ENCODE measurements around the gene ELOVL5.

DNA sequence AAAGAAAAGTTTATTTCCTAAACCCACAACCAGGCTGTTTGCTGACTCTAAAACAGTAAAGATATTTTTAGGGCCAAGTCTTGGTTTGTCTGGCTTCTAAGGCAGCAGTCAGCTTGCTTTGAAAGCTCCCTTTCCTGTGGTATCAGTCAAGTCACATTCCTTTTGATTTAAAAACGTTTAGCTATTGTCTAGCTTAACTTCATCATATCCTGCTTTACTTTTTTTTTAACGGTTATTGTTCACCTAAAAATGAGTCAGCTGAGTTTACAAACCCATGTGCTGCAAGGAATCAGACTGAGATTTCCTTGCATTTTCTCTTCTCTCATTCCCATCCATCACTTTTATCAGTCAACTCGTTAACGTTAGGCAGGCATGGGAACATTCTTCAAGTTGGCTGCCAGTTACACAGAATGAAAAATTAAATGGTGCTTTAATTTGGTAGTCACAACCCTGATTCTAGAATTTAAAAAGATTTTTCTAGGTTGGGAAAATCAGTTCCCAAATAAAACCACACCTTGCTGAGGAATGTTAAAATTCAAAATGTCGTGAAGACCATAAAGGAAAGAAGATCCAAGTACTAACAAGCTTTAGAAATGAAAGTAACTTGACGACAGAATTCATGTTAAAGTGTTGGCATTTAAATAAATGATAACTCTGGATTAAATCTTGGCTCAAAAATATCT, 45.9 kb downstream of the ELOVL5 start:
- TF ChIP-seq, protein P1, sequence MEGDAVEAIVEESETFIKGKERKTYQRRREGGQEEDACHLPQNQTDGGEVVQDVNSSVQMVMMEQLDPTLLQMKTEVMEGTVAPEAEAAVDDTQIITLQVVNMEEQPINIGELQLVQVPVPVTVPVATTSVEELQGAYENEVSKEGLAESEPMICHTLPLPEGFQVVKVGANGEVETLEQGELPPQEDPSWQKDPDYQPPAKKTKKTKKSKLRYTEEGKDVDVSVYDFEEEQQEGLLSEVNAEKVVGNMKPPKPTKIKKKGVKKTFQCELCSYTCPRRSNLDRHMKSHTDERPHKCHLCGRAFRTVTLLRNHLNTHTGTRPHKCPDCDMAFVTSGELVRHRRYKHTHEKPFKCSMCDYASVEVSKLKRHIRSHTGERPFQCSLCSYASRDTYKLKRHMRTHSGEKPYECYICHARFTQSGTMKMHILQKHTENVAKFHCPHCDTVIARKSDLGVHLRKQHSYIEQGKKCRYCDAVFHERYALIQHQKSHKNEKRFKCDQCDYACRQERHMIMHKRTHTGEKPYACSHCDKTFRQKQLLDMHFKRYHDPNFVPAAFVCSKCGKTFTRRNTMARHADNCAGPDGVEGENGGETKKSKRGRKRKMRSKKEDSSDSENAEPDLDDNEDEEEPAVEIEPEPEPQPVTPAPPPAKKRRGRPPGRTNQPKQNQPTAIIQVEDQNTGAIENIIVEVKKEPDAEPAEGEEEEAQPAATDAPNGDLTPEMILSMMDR (IDR thresholded peaks at IDR 0.05; ENCODE audit: low read depth, low read length) = no peak
- TF ChIP-seq POLR2A (IDR thresholded peaks at IDR 0.05; ENCODE audit: extremely low read depth, insufficient read length) = no peak
- TF ChIP-seq, protein P2, sequence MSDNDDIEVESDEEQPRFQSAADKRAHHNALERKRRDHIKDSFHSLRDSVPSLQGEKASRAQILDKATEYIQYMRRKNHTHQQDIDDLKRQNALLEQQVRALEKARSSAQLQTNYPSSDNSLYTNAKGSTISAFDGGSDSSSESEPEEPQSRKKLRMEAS (IDR thresholded peaks at IDR 0.05; ENCODE audit: low read depth, low read length) = no peak
- TF ChIP-seq MYC (IDR thresholded peaks at IDR 0.05; ENCODE audit: low read depth, low read length) = no peak

Data from NB4 (cell line).